CD4-positive, alpha-beta T cell treated with Interleukin-10 for 1 hour (primary cell): ENCODE results near the gene ZNF266.

ENCODE experiments used
- DNase-seq: peaks from one replicate; pipeline ENCODE4 v3.0.0-alpha.2; 2020

ZNF266 gene

GRCh38 chr19:9435279-9436268 lies at the start of gene ZNF266:
TSS of gene ZNF266 (minus strand) at chr19:9435573. CDS start at chr19:9420089, 15,484 bp downstream.
- DNase-seq: peak; percentile 94

GRCh38 chr19:9485140-9485539 lies 49.8 kb upstream of the ZNF266 start:
- DNase-seq: no peak

GRCh38 chr19:9474975-9475374 lies 39.6 kb upstream of the ZNF266 start:
- DNase-seq: no peak

GRCh38 chr19:9467161-9467560 lies 31.8 kb upstream of the ZNF266 start:
- DNase-seq: no peak

- DNase-seq: no peak
Measured at GRCh38 chr19:9461938-9462337, 26.6 kb upstream of the ZNF266 start.

- peak; percentile 13 for DNase-seq
Measured at GRCh38 chr19:9456018-9456689, 20.8 kb upstream of the ZNF266 start.

GRCh38 chr19:9453953-9454352 lies 18.6 kb upstream of the ZNF266 start:
- DNase-seq: no peak

GRCh38 chr19:9445037-9445436 lies 9.7 kb upstream of the ZNF266 start:
- no peak for DNase-seq

GRCh38 chr19:9436358-9436757 lies 985 bp upstream of the ZNF266 start:
- DNase-seq: no peak

GRCh38 chr19:9431475-9431874 lies 3.9 kb downstream of the ZNF266 start:
- DNase-seq: peak; percentile 23

- DNase-seq: no peak
Measured at GRCh38 chr19:9430444-9430843, 4.9 kb downstream of the ZNF266 start.

- DNase-seq: no peak
Measured at GRCh38 chr19:9427941-9428340, 7.4 kb downstream of the ZNF266 start.

GRCh38 chr19:9413240-9413954 lies 22.0 kb downstream of the ZNF266 start:
- DNase-seq: no peak

GRCh38 chr19:9407827-9408226 lies 27.5 kb downstream of the ZNF266 start:
- no peak for DNase-seq

GRCh38 chr19:9406798-9407352 lies 28.5 kb downstream of the ZNF266 start:
- DNase-seq: peak; percentile 39

GRCh38 chr19:9381361-9381785 lies 54.0 kb downstream of the ZNF266 start:
- DNase-seq: no peak

GRCh38 chr19:9370738-9371619 lies 64.4 kb downstream of the ZNF266 start:
- no peak for DNase-seq

GRCh38 chr19:9362905-9363304 lies 72.5 kb downstream of the ZNF266 start, which contains the start of gene ZNF177:
TSS of gene ZNF177 (plus strand) at chr19:9363013. CDS start at chr19:9378312, 15,299 bp downstream.
- no peak for DNase-seq
